Measurements from ENCODE around the gene FAM168B. TPM values are rescaled to one million over a fixed set of nuclear protein-coding genes. Genes with fewer than 3 reads are reported as not detected.

The FAM168B gene
- total RNA-seq, 2 experiments from 2014 or later: 62.8 to 66.6 TPM

- Mint-ChIP-seq H3K9me3 (no peaks in the 10 kb centered on the region), H3K4me3 (peak overlapping the region; percentile 63), H3K27me3 (peaks cover 10% of the 10 kb centered on the region), H3K36me3 (ENCODE audit: low read depth) (no peaks in the 10 kb centered on the region), H3K4me1 (ENCODE audit: low read depth) (peaks cover 33% of the 10 kb centered on the region), H3K27ac (no peak overlapping the region)
- POLR2A ChIA-PET: no interaction called here
- no peak for TF ChIP-seq CTCF (IDR thresholded peaks at IDR 0.05)
- DNase-seq: no peak
- intact Hi-C loops (cut with micrococcal nuclease): no loop called here
- CTCF ChIA-PET: no interaction called here
- ATAC-seq: no peak
Measured at GRCh38 chr2:131035826-131036231, 57.4 kb downstream of the FAM168B start.

- peaks cover 10% of the 10 kb centered on the region for H3K27me3 Mint-ChIP-seq
- H3K4me3 Mint-ChIP-seq: peak overlapping the region; percentile 63
- CTCF ChIA-PET: no interaction called here
- DNase-seq: no peak
- POLR2A ChIA-PET: no interaction called here
- no peaks in the 10 kb centered on the region for H3K36me3 Mint-ChIP-seq (ENCODE audit: low read depth)
- no peak overlapping the region for H3K27ac Mint-ChIP-seq
- peaks cover 28% of the 10 kb centered on the region for H3K4me1 Mint-ChIP-seq (ENCODE audit: low read depth)
- intact Hi-C loops (cut with micrococcal nuclease): no loop called here
- TF ChIP-seq CTCF (IDR thresholded peaks at IDR 0.05): no peak
- ATAC-seq: no peak
- H3K9me3 Mint-ChIP-seq: no peaks in the 10 kb centered on the region
Measured at GRCh38 chr2:131035112-131035825, 58.0 kb downstream of the FAM168B start.

- peak overlapping the region; percentile 50 for H3K4me3 Mint-ChIP-seq
Measured at GRCh38 chr2:131034122-131035051, 58.9 kb downstream of the FAM168B start.

GRCh38 chr2:131033786-131034121 is 59.5 kb downstream of the FAM168B start:
- H3K27ac Mint-ChIP-seq: no peak overlapping the region
- no peak for ATAC-seq
- no peak for TF ChIP-seq CTCF (IDR thresholded peaks at IDR 0.05)
- intact Hi-C loops (cut with micrococcal nuclease): no loop called here
- ChIA-PET CTCF (no interaction called here), POLR2A (no interaction called here)
- no peaks in the 10 kb centered on the region for H3K36me3 Mint-ChIP-seq (ENCODE audit: low read depth)
- peaks cover 10% of the 10 kb centered on the region for H3K27me3 Mint-ChIP-seq
- no peaks in the 10 kb centered on the region for H3K9me3 Mint-ChIP-seq
- no peak overlapping the region for H3K4me3 Mint-ChIP-seq
- DNase-seq: no peak
- peaks cover 17% of the 10 kb centered on the region for H3K4me1 Mint-ChIP-seq (ENCODE audit: low read depth)

More at GRCh38 chr2:131034122-131035051, 58.9 kb downstream of the FAM168B start:
- POLR2A ChIA-PET: no interaction called here
- TF ChIP-seq CTCF (IDR thresholded peaks at IDR 0.05): no peak
- peak; percentile 82 for ATAC-seq
- H3K4me1 Mint-ChIP-seq (ENCODE audit: low read depth): peaks cover 22% of the 10 kb centered on the region
- H3K9me3 Mint-ChIP-seq: no peaks in the 10 kb centered on the region
- DNase-seq: peak; percentile 60
- no peak overlapping the region for H3K27ac Mint-ChIP-seq
- intact Hi-C loops (cut with micrococcal nuclease): no loop called here
- H3K36me3 Mint-ChIP-seq (ENCODE audit: low read depth): no peaks in the 10 kb centered on the region
- H3K27me3 Mint-ChIP-seq: peaks cover 10% of the 10 kb centered on the region
- CTCF ChIA-PET: no interaction called here

GRCh38 chr2:131032393-131032836 is 60.8 kb downstream of the FAM168B start:
- POLR2A ChIA-PET: no interaction called here
- H3K4me1 Mint-ChIP-seq (ENCODE audit: low read depth): peaks cover 12% of the 10 kb centered on the region

More at GRCh38 chr2:131032393-131032836, 60.8 kb downstream of the FAM168B start:
- ATAC-seq: no peak
- intact Hi-C loops (cut with micrococcal nuclease): no loop called here
- Mint-ChIP-seq H3K4me3 (no peak overlapping the region), H3K27ac (no peak overlapping the region), H3K27me3 (peaks cover 10% of the 10 kb centered on the region), H3K9me3 (no peaks in the 10 kb centered on the region), H3K36me3 (ENCODE audit: low read depth) (no peaks in the 10 kb centered on the region)
- DNase-seq: no peak
- CTCF ChIA-PET: no interaction called here
- no peak for TF ChIP-seq CTCF (IDR thresholded peaks at IDR 0.05)

Measured in activated CD8-positive, alpha-beta T cell treated with anti-CD3 and anti-CD28 coated beads for 36 hours (primary cell).